HUES48 (cell line): ENCODE results near the gene MAP3K3.
A peak's percentile ranks its signal among the peaks of the same experiment; 100 is the strongest.

Source experiments
- H3K27ac ChIP-seq: one replicate; pipeline ENCODE4 v1.7.0; 2013; ENCODE audit warnings: low read depth, low read length, inconsistent platforms
- H3K27me3 ChIP-seq: 2 replicates; pipeline ENCODE4 v1.6.1; 2013; ENCODE audit warnings: mild to moderate bottlenecking, low read length; ENCODE audit not compliant: control insufficient read depth, insufficient read depth
- H3K36me3 ChIP-seq: 2 replicates; pipeline ENCODE4 v1.6.1; 2013; ENCODE audit warnings: low read length; ENCODE audit not compliant: control insufficient read depth, insufficient read depth
- H3K4me1 ChIP-seq: 2 replicates; pipeline ENCODE4 v1.6.1; 2013; ENCODE audit warnings: mild to moderate bottlenecking, low read length; ENCODE audit not compliant: control insufficient read depth, insufficient read depth
- H3K4me3 ChIP-seq: 2 replicates; pipeline ENCODE4 v1.5.1; 2013; ENCODE audit warnings: mild to moderate bottlenecking, low read depth, low read length
- H3K9ac ChIP-seq: 2 replicates; pipeline ENCODE4 v1.6.1; 2013; ENCODE audit warnings: mild to moderate bottlenecking, low read depth, low read length, moderate library complexity
- H3K9me3 ChIP-seq: 2 replicates; pipeline ENCODE4 v1.6.1; 2013; ENCODE audit warnings: low read length; ENCODE audit not compliant: control insufficient read depth, insufficient read depth

Gene MAP3K3

DNA sequence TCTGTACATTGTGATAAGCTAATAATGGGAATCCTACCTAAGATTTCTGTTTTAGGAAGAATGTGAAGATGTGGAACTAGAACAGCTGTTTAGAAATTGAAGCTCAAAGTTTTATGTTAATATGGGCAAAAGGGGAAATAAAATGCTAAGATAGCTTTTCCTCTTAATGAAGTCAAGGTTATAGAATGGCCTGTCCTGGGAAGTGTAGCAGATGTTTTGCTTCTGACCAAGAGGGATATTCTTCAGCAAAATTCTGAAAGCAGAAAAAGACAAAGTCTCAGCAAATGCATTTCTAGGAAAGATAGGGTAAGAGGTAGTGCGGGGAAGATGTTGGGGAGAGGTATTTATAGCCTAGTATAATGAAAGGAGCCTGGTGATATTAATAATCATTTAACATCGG is 13.1 kb downstream of the MAP3K3 start:
- Histone ChIP-seq H3K4me1 (peaks cover 40% of the 10 kb centered on the region), H3K36me3 (peaks cover 23% of the 10 kb centered on the region; the same call in 1 of the 2 replicates), H3K4me3 (no peak overlapping the region), H3K9ac (no peak overlapping the region), H3K27ac (no peak overlapping the region), H3K27me3 (no peaks in the 10 kb centered on the region), H3K9me3 (no peaks in the 10 kb centered on the region)

DNA sequence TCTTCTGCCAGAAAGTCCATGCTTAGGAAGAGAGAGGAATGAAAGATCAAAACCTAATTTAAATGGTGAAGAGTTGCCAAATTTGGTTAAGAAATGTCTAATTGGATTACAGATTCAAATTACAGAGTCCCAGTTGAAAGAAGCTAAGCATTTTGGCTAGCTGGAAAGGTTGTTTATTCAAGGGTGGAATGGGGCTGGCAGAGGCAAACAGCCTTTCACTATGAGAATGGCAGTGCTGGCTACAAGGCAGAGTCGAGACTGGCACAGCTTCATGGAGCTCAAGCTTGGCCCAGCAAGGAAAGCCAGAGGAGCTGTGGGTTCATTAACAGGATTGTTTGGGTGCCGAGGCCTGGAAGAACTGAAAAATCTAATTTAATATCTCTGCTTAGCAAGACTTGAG is 13.6 kb downstream of the MAP3K3 start:
- H3K4me3 ChIP-seq = no peak overlapping the region
- no peak overlapping the region for H3K9ac ChIP-seq
- H3K4me1 ChIP-seq = peaks cover 40% of the 10 kb centered on the region

DNA sequence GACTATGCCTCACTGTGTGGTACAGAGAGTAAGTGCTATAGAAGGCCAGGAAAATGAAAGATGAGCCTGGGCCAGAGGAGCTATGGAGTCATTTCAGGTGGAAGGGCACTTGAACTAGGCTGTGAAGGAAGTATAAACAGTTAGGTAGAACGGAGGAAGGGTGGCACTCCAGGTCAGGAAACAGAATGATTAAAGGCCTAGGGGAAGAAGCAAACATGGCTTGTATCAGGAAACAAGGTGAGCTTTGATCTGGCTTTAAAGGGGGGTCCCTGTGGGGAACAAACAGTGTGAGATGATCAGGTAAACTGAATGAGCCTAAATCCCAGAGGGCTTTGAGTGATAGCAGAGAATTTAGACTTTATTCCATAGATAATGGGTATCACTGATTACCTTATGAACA is 16.9 kb downstream of the MAP3K3 start:
- H3K4me1 ChIP-seq = peaks cover 10% of the 10 kb centered on the region
- H3K9ac ChIP-seq = no peak overlapping the region
- no peaks in the 10 kb centered on the region for H3K27me3 ChIP-seq
- no peak overlapping the region for H3K4me3 ChIP-seq
- H3K9me3 ChIP-seq = no peaks in the 10 kb centered on the region
- no peak overlapping the region for H3K27ac ChIP-seq
- peaks cover 20% of the 10 kb centered on the region; the same call in 1 of the 2 replicates for H3K36me3 ChIP-seq

More for the DNA sequence above, 13.6 kb downstream of the MAP3K3 start:
- Histone ChIP-seq H3K27me3 (no peaks in the 10 kb centered on the region), H3K36me3 (peaks cover 23% of the 10 kb centered on the region; the same call in 1 of the 2 replicates), H3K27ac (no peak overlapping the region), H3K9me3 (no peaks in the 10 kb centered on the region)

DNA sequence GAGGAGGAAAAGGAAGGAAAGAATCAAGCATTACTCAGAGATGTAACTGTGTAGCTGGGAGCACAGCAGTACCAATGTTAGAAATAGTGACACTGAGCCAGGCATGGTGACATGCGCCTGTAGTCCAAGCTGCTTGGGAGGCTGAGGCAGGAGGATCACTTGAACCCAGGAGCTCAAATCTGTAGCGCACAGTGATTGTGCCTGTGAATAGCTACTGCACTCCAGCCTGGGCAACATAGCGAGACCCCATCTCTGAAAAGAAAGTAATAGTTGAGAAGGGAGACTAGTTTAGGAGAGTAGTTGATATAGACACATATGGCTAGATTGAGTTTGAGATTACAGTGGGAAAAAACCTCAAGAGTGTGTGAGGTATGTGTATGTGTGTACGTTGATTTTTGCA is 17.8 kb downstream of the MAP3K3 start:
- H3K9me3 ChIP-seq = no peaks in the 10 kb centered on the region
- H3K36me3 ChIP-seq = peaks cover 16% of the 10 kb centered on the region; the same call in 1 of the 2 replicates
- H3K4me3 ChIP-seq = no peak overlapping the region
- peaks cover under 1% of the 10 kb centered on the region; the same call in 1 of the 2 replicates for H3K4me1 ChIP-seq
- no peak overlapping the region for H3K9ac ChIP-seq
- no peak overlapping the region for H3K27ac ChIP-seq
- H3K27me3 ChIP-seq = no peaks in the 10 kb centered on the region

DNA sequence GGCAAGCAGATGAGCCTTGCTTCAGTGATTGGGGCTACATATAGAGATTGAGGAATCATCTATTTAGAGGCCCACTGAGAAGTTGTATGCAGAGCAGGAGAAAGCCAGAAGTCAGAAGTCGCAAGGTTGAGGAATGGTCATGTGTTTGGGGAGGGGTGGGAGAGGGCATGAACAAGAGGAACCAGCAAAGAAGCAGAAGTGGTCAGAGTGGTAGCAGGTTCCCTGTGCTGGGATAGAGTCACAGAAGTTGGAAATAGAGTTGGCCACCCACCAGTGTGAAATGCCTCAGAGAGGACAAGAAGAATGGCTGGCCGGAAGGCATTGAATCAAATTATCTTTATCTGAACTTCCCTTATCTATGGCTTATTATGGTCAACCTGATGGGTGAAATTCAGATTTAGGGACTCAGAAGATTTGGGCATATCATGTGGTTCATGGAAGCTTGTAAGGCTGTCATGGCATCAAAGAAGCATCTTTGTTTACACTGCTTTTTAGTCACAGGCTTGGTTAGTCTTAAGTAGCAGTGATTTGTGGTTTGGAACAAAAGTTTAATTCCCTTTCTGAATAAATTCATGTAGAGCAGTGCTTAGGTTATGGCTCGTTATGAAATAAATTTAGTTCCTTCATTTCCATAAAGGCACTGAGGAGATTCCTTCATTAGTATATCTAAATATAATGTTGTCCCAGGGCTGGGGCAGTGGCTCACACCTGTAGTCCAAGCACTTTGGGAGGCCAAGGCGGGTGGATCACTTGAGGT is 19.7 kb downstream of the MAP3K3 start:
- Histone ChIP-seq H3K27ac (no peak overlapping the region), H3K27me3 (no peaks in the 10 kb centered on the region), H3K9me3 (no peaks in the 10 kb centered on the region), H3K4me3 (no peak overlapping the region), H3K36me3 (peaks cover 10% of the 10 kb centered on the region), H3K9ac (no peak overlapping the region), H3K4me1 (0 out of 2 replicates have a peak, but pooled peaks cover 2% of the 10 kb centered on the region)

DNA sequence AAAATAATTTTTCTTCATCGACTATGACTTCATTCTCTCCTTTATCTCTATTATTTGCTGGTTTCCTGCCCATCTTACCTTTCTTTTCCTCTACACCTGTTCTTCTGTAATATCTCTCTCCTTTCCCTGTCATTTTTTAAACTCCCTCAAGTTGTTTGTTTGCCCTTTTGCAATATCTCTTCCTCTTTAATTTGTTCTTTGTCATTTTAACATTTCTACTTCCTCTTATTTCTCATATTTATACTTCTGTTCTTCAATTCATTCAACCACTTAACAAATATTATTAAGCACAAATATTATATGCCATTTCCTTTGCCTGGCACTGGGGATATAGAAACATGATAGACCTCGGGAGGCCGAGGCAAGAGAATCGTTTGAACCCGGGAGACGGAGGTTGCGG is 22.6 kb downstream of the MAP3K3 start:
- peaks cover 10% of the 10 kb centered on the region for H3K36me3 ChIP-seq
- H3K4me1 ChIP-seq = peaks cover 17% of the 10 kb centered on the region
- H3K9ac ChIP-seq = no peak overlapping the region
- no peak overlapping the region for H3K27ac ChIP-seq
- no peaks in the 10 kb centered on the region for H3K27me3 ChIP-seq
- no peaks in the 10 kb centered on the region for H3K9me3 ChIP-seq
- no peak overlapping the region for H3K4me3 ChIP-seq

DNA sequence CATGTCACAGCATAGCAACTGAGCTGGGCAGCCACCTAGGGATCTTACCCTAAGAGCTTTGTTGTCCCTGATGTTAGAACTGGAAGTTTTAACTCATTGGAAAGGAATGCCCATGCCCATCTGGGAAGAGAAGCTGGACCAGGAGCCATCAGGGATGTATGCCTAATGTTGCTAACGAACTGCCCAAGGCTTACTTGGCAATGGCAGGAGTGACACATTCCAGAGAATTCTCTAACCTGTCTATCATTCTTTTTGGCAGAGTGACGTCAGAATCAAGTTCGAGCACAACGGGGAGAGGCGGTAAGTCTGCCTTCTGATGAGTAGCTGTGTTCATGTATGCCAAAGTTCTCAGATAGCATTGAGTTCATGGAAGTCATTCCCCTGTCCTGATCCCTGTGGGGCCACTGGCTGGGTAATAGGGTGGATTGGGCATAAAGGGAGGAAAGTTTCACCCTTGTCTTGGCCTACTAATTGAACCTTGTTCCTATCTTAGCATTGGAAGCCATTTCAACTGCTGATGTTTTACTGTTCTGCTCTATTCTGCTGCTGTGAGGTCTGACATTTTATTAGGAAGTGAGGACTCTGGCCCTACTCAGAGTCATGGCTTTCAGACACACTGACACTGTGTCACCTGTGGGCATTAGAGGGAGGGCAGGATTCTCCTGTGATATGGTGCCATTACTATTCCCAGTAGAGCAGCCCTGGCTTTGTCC is 23.7 kb downstream of the MAP3K3 start:
- Histone ChIP-seq H3K36me3 (peaks cover 12% of the 10 kb centered on the region), H3K9ac (no peak overlapping the region), H3K4me1 (peaks cover 17% of the 10 kb centered on the region), H3K9me3 (no peaks in the 10 kb centered on the region), H3K27ac (no peak overlapping the region), H3K4me3 (no peak overlapping the region), H3K27me3 (no peaks in the 10 kb centered on the region)

DNA sequence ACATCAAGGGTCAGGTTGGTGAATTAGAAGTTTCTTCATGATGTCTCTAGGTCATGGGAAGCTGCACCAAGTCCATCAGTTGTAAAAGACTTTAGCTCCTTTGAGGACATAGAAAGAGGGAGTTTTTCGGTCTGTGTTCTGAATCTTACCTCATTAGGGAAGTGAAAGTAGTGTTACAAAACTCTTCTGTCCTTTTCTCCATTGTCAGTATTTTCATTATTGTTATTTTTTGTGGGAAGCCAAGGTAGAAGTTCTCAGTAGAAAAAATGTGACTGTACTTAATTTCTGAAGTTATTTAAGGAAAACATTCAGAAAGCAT is 24.2 kb downstream of the MAP3K3 start:
- no peaks in the 10 kb centered on the region for H3K9me3 ChIP-seq
- H3K4me1 ChIP-seq = peaks cover 17% of the 10 kb centered on the region
- H3K9ac ChIP-seq = no peak overlapping the region
- no peak overlapping the region for H3K4me3 ChIP-seq
- H3K36me3 ChIP-seq = peaks cover 12% of the 10 kb centered on the region
- H3K27ac ChIP-seq = no peak overlapping the region
- H3K27me3 ChIP-seq = no peaks in the 10 kb centered on the region

DNA sequence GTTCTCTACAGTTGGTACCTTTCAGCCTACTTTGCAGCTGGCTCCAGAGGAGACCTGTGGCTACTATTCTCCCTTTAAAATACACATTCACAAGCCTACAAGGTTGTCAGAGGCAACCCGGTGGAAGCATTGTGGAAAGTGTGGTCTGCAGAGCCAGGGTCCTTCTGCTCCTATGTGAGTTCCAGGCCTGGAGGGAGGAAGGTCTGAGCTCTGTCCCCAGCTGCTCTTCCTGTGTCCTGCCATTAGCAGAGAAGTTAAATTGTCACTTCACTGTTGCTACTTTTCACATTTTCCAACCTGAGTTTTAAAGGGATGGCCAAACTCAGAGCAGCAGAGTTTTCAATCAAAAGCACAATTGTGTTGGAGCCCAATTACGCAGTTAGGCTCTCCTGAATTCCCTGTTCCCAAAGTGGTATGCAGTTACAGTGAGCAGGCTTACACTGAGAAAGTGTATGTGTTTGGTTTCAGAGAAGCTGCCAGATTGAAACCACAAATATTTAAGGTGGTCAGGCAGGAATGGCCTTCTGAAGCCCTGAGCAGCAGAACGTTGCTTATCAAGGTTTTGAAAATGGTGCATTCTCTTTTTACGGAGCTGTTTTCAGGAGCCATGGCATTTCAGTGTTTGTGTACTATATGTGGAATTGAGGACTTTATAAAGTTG is 25.0 kb downstream of the MAP3K3 start:
- Histone ChIP-seq H3K27ac (peak overlapping the region; percentile 78), H3K36me3 (peaks cover 12% of the 10 kb centered on the region)

DNA sequence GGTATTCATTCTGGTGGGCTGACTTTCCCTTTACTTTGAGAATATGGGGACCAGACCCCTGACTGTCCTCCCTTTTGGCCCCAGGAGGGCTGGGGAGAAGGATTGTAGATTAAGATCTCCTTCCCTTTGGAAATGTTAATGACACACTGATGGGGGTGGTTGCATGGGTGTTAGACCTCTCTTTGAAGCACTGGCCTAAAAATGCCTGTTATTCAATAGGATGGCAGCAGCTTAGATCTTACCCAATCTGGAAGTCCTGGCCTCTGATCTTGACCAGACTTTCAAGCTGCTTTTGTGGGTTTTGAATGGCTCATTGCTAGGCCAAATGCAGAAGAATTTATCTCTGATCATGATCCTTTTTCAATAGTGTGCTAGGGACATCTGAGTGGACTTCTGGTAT is 25.7 kb downstream of the MAP3K3 start:
- peaks cover 17% of the 10 kb centered on the region for H3K4me1 ChIP-seq
- H3K4me3 ChIP-seq = no peak overlapping the region
- H3K27ac ChIP-seq = peak overlapping the region; percentile 78
- peaks cover 18% of the 10 kb centered on the region for H3K36me3 ChIP-seq
- no peaks in the 10 kb centered on the region for H3K27me3 ChIP-seq
- H3K9ac ChIP-seq = no peak overlapping the region
- no peaks in the 10 kb centered on the region for H3K9me3 ChIP-seq

More for the DNA sequence above, 25.0 kb downstream of the MAP3K3 start:
- Histone ChIP-seq H3K4me1 (peaks cover 17% of the 10 kb centered on the region), H3K27me3 (no peaks in the 10 kb centered on the region), H3K9me3 (no peaks in the 10 kb centered on the region), H3K4me3 (no peak overlapping the region), H3K9ac (no peak overlapping the region)

DNA sequence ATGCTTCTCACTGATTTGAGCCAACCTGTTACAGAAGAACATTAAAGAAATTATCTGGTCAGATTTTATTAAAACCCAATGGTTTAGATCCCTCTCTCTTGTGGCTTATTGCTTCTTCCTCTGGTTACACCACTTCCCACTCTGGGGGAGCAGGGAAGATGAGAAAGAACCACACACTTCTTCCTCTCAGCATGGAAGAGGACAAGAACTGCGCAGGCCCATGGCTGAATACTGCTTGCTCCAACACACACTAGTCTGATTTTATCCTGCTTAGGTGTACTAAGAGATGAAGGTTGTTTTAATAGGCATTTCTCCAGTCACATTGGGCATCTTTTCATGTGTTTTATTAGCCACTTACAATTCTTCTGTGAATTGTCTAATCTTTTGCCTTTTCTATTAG is 27.6 kb downstream of the MAP3K3 start:
- Histone ChIP-seq H3K27me3 (no peaks in the 10 kb centered on the region), H3K9ac (no peak overlapping the region), H3K4me3 (no peak overlapping the region), H3K9me3 (no peaks in the 10 kb centered on the region), H3K36me3 (peaks cover 25% of the 10 kb centered on the region), H3K4me1 (peaks cover 17% of the 10 kb centered on the region), H3K27ac (no peak overlapping the region)
